AG20443 (cell line): ENCODE measurements around the gene SDF2.

Source experiments
- DNase-seq: peaks from one replicate; pipeline ENCODE4 v3.0.0; 2012; ENCODE audit warnings: low spot score, mixed read lengths

SDF2 gene

GRCh38 chr17:28661635-28662526 is at the start of gene SDF2, which contains the start of gene SUPT6H:
Gene SDF2 (minus strand): TSS chr17:28661906. CDS start chr17:28661876, 30 bp downstream.
Gene SUPT6H (plus strand): TSS chr17:28662205. CDS start chr17:28673402, 11,197 bp downstream.
- peak; percentile 96 for DNase-seq

DNA sequence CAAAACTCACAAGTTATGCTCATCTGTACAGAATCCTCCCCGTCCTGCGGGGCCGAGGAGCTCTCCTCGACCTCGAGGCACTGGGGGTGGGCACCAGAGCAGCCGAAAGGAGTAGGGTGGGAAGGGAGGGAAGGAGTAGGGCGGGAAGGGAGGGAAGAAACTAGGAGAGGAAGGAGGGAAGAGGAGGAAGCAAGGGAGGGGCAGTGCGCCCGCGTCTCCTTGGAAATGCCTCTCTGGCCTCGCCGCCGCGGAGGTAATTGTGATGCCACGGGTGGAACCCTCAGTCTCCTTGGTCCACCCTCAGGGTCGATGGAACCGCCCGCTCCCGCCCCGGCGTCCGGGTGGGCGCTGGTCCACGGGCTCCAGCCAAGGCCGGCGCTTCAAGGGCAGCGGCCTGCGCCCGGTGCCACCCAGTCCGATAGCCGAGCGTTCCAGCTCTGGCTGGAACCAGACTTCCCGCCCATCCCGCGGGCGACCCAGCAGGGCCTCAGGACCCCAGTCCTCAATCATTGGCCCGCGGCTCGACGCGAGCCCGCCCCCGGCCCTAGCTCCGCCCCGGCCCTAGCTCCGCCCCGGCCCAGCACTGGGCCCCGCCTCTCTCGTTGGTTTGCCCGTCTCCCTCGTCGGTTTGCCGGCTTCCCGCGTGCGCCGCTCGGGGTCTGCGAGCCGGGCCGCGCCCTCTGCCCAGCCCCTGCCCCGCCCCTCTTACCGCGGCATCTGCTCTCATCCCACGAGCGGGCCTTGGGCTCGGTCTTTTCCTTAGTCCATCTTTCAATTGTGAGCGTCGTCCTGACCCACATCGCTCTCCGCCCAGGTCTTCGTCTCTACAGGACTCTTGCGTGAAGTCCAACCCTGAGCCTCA is 49.4 kb upstream of the SDF2 start:
- DNase-seq, result peak; percentile 95

- no peak for DNase-seq
Measured at GRCh38 chr17:28707339-28707720, 45.6 kb upstream of the SDF2 start.

DNA sequence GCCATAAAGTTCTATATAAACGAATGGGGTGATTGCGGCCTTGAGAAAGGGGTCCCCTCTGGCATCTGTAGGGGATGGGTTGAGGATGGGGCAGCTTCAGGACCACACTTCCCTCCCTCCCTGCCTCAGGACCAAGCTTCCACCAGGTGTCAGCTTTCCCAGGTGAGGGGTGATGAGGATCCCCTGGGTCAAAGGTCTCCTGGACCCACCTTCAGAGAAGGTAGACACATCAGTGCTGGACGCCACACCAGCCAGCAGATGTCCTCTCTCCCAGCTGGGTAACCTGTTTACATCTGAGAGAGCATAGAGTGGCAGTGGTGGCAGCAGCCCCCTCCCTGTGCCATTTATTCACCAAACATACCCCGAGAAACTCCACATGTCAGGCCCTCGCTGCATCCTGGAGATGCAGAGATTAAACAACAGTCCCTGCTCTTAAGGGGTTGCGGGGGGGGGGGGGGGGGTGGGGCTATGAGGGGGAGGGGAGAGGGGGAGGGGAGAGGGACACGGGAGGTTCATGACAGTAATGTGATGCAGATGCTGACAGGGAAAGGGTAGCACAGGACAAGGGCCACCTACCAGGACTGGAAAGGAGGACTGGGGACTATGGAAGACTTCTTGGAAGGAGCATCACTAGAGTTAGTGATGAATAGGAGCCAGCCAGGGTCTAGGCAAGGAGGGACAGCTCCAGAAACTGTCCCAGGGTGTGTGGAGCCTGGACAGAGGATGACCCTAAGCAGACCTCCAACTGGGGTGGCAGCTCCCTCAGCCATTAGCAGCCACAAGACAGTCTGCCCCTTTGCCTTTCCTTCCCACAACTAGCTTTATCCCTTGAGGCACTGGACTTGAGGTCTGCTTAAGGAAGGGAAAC is 45.0 kb upstream of the SDF2 start:
- no peak for DNase-seq

DNA sequence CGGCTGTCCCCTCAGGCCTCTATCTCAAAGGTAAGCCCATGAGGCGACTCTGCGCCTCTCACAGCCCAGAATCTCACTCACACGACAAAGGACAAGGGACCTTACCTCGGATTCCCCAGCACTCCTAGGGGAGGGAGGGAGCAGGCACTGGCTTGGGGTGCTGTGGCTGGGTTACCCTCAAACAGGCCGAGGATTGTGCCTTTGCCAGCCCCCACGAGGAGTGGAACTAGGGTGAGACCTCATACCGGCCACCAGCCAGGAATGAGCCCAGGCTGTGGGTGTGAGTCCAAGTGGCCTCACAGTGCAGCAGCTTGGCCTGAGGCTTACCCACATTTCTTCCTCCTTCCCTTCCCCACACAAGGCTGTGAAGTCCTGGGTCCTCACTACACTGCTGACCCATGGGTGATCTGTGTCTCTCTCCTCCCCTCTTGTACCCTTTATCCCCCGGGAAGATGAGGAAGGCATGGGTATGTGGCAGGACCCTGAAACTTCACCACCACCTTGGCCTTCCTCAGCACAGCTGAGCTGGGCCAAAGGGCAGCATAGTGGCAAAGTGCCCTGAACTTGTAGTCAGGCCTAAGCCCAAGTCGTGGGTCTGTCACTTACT is 44.1 kb upstream of the SDF2 start:
- DNase-seq, result no peak

DNA sequence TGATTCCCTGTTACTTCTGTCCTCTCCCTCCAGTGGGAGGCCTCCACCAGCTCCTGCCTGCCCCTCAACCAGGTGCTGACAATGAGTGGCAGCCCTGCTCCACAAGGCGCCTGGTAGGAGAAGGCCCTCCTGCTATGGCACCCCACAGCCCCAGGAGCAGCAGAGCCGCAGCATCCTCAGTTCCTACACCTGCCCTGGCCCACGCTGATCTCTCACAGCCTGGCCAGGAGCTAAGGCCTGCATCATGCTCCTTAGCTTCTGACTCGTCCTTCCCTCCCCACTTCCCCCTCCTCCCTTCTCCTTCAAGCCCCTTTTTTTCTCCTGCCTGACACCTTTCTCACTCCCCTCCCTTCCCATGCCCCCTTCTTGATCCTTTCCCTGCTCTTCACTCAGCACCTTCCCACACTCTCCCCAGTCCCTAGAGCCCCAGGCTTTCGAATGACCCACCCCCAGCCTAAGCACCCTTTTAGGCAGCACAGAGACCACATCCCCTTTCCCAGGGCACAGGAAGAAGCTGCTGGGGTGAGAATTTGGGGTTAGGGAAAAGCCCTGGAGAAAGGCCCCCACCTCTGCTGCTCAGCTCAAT is 43.5 kb upstream of the SDF2 start:
- no peak for DNase-seq

DNA sequence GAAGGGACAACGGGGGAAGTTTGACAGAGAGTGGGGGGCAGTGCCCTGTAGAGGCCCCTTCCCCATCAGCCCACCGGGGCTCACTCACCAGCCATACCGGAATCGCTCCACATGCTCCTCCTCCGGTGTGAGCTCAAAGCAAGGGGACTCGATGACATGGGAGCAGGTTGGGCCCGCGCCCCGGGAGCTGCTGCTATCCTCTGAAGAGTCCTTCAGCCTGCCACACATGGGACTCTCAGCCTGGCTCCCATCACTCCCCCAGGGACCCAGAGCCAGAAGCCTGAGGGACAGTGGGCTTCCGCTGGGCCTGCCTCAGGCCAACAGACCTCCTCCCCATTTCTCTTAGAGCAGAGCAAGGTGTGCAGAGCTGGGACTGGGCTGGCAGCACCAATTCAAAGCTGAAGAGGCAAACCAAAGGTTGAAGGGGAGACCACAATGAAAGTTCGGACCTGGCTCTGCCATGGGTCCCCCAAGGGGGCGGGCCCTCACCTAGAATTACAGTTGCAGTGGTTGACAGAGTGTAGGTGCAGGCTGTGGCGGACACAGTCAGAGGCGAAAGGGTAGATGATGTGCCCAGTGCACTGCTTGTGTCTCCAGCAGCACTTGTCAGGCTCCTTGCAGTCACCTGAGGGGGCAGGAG is 42.6 kb upstream of the SDF2 start:
- no peak for DNase-seq

DNA sequence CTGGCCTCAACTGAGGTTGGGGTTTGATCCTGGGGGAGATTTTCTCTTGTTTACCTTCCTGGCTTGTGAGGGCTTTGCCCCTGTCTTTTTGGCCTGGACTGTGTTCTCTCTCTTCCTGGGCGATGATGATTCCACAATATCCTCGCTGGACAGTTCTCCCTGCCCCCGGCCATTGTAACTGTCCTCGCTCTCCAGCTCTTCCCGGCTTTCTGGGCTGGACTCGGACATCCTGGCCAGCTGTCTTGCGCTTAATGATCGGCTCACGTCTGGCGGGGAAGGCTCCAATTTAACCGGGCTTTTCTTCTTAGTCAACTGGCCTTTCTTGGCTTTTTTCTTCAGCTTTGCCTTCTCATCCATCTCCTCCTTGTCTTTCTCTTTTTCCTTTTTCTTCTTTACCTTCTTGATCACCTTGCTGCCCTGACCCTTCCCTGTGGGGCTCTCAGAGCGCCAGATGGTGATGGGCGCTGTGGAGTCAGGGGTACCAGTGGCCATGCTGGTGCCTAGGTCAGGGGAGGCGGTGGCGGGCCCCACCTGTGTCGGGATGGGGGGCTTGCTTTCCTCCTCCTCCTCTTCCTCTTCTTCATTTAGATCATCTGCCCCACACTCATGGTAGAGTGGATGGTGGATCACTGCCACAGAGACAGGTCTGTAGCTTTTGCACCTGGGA is 42.0 kb upstream of the SDF2 start:
- no peak for DNase-seq

DNA sequence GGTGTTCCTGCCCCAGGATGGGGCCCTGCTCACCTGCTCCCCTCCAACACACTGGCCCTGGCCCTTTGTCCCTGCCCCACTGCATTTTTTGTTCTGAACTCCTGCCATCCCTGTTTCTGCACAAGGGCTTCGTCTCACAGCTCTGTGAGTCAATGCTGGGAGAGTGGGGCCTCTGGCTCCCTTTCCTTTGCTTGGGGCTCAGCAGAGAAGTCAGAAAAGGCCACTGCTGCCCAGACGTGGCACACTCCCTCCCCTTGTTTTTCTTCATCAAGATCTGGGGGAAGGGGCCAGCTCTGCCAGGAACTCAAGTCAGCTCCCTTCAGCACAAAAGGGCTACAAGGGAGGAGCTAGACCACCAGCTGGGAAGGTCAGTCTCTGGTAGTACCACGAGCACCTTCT is 41.0 kb upstream of the SDF2 start:
- DNase-seq, result no peak

DNA sequence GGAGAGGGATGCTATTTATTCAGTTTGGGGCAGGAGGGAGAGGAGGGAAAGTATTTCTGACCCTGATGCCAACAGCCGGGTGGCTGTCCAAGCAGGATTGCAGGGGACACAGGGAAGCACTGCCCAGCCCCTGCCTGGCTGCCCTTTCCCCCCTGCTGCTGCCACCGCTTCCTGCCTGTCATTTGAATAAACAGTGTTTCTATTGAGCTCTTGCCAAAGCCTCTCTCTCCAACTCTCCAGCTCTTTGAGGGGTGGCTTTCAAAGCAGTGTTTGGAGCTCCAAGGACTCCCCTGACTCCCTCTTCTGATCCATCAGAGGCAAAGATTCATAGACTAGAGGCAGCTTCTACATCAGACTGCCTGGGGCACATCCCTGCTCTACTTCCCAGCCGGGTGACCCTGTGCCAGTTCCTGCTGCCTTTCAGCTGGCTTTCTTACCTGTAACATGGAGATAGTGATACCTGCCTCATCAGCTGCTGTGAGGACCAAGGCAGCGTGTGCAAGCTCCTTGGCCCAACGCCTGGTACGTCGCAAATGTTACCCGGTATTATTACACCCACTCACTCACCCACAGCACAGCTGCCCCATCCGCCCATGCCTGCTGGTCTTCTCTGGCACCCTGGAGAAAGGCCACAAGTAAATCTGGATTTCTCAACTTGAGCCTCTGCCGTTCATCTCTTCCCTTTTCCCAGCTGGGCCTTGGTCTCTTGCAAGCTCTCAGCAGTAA is 40.5 kb upstream of the SDF2 start:
- no peak for DNase-seq

- DNase-seq, result no peak
Measured at GRCh38 chr17:28700830-28701492, 39.3 kb upstream of the SDF2 start.

DNA sequence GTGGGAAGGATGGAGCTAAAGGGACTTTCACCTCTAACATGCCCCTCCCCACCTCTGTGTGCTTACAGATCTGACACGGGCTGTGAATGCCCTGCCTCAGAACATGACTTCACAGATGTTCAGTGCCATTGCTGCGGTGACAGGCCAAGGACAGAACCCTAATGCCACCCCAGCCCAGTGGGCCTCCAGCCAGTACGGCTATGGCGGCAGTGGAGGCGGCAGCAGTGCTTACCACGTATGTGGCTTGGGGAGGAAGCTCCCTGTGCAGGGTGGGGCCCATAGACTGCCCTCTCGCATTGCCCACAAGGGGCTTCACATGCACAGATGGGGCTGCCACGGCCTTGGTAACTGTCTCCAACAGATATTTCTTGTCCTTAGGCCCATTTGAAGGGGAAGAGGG is 38.6 kb upstream of the SDF2 start:
- DNase-seq, result no peak

DNA sequence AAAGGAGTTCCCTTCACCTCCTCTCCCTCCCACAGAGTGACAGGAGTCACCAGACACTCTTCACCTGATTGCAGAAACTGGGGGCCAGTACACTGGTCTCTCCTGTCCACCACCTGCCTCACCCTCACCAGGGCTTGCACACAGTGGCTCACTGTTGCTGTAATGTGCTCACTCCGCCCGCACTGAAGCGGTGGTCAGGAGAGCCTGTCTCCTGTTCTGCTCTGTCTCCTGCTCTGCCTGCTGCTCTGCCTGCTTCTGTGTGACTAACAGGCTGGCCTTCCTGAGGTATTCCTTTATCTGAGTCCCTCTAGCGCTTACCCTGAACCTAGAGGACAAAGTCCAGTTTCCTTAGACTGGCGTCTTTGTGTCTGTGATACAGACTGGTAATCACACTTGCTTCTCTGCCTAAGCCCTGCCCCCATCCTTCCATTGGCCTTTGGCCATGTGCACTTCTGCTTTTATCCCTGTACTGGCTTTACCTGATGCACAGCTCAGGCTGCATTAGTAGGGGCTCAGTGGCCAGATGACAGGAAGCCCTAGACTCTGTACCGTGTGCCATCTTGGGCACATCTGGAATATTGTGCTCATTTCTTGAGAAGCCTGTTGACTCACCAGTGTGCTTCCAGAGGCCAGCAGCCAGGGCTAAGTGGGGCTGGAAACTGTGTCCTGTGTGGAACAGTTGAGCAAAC is 36.7 kb upstream of the SDF2 start:
- DNase-seq, result peak; percentile 27

DNA sequence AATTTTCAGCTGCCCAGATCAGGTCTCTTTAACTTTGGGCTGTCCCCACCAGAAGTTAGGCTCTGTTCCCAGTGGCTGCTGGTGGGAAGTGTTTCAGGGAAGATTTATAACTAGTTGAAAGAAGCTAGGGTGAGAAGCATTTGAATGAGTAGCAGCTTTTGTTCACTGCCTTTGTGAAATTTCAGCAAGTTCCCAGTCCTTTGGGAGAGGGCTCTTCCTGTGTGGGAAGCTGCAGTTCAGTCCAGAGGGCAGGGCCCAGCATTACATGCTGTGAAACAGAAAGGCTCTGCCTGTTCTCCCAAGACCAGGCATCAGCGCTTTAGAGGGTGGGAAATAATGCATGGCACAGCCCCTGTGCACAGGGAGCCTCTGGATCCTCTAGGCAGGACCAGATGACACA is 32.2 kb upstream of the SDF2 start:
- DNase-seq, result no peak

GRCh38 chr17:28689011-28689410 is 27.3 kb upstream of the SDF2 start:
- no peak for DNase-seq

DNA sequence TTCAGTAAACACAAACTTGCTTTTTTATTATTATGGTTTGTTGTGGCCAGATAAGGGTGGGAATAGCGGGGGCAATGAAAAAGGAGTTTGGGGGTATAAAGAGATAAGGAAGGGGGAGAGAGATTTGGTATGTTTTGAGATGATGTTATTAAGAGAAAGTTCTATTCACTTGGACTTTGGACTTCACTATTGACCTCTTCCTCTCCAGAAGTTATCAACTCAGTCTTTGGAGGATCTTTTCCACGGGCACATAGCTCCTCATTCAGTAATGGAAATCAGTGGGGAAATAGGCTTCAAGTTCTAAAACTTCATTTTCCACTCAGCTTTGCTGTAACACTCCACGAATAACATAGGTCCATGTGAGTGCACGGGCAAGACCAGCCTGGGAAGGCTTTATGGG is 26.8 kb upstream of the SDF2 start:
- DNase-seq, result no peak

DNA sequence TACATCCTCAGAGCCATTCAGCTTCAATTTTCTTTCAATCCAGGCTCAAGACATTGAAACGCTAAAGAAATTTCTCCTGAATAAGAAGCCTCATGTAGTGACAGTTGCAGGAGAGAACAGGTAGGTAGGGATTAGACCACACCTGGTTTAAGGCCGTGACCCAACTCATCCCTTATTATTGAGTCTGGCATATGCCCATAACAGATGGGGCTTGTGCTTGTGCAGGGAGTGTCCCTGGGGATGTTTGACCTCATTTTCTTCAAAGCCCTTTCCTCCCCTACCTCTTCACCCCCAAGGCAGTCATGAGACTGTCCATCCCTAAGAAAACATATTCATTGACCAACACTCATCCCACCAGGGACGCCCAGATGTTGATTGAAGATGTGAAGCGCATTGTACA is 24.6 kb upstream of the SDF2 start:
- DNase-seq, result no peak

GRCh38 chr17:28685366-28685765 is 23.7 kb upstream of the SDF2 start:
- no peak for DNase-seq
